NOMO-1 treated with DMSO at 0.1 percent for 48 hours (cell line): ENCODE data around the gene WASF3.

Source experiments
- DNase-seq: peaks from one replicate; lab custom pipeline; 2025; ENCODE audit not compliant: unreplicated experiment; lab: John Stamatoyannopoulos, UW

Gene WASF3

DNA sequence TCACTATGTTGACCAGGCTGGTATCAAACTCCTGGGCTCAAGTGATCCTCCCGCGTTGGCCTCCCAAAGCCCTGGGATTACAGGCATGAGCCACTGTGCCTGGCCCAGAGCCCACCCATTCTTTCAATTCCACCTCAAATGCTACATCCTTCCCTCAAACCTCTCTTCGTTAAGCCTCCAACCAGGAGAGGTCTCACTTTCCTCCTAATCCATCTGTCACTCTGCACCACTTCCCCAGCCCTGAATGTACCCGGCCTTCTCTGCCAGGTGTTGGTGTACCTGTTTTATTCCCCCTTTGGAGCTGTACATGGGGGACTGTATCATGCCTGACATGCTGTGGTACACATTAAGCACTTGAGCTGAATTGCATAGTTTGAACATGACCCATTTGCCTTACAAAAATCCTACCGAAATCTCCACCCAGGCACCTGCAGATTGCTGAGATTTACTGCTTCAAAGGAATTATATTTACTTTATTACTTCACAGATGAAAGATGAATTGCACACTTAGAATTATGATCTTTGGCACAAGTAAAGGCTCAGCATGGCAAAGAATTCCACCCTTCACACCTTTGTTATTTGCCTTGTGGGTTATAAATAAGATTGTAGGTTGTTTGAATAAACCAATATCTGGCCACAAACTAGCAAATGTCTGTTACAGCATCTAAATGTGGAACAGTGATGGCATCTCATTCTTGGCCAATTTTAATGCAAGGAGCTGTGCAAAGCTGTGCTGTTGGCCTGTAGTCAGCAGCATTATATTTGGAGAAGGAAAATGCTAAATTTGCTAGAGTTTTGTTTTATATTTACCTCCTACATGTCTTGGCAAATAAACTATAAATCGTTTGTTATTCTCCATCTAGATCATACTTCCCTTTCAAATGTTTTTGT, 15.6 kb upstream of the WASF3 start:
- DNase-seq: no peak

DNA sequence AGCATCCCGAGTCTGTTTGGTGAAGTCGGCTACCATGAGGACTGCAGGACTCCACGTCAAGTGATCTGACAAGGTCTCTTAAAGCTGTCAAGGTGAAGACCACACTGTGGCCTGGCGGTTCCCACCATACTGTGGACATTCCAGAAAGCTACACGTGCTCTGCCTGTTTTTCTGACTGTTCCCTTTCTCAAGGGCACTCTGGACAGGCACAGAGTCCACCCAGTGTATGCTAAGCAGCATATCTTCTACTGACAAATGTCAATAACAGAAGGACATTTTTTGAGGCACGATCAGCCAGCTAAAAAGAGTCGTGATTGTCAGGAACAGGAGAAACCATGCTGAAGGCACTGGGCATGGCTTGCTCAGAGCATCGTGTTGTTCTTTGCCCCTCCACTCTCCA, 12.8 kb upstream of the WASF3 start:
- no peak for DNase-seq

DNA sequence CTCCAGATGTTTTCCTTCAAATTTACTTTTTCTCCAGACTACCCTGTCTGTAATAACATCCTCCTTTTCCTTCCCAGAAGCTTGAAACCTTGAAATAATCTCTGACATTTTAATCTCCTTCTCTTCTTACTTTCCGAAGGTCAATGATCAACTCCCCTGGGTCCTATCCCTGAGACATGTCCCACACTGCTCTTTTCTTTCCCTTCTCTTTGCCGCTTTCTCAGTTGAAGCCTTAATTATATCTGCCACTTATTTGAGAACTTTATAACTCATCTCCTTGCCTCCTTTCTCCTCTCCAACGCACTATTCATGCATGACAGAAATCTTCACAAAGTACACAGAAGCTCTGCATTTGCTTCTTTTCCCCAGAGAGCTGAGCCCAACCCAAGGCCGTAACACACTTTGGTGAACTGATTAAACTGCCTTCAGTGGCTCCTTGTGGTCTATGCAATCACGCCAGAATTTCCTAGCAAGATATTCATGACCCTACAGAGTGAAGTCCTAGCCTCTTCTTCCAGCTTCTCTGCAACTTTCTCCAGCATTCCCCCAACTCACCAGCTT, 9.2 kb upstream of the WASF3 start:
- no peak for DNase-seq

DNA sequence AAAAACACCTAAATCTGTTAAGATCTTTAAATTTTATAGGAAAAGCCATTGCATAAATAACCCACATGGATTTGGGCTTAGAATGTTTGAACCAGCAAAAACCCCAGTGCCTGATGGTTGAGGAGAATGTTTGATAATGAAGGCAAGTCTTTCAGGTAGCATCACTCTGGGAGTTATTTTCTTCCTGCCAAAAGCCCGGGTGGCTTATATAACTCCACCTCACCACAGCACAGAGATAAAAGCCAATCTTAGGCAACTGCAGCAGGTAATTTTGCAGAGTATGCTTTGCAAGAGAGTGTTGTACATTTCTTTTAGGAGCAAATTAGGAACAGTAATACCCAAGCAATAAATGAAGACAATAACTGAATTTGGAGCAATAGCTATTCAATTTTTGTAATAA, 7.8 kb upstream of the WASF3 start:
- no peak for DNase-seq

DNA sequence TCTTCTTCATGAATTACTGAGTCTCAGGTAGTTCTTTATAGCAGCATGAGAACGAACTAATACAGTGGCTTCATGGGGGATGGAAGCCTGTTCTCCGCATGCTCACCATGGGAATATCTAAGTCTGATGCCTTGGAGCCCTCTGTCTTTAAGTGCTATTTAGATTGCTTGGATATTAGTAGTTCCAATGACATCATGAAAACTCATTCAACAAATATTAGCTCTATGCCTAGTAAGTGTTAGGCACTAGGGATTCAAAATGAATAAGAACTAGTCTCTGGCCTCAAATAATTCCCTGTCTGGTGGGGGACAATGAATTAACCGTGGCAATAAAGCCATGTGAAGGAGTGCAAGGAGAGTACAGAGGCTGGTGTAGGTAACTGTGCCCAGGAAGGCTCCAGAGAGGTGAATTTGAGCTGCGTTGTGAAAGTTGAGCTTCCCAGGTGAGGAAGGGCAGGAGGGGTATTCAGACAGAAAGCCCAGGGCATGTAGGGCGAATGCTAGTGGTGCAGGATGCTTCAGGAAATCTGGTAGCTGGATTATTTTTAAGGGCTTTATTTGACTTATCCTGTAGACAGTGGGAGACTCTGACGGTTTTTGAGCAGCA, 6.1 kb upstream of the WASF3 start:
- DNase-seq: no peak

DNA sequence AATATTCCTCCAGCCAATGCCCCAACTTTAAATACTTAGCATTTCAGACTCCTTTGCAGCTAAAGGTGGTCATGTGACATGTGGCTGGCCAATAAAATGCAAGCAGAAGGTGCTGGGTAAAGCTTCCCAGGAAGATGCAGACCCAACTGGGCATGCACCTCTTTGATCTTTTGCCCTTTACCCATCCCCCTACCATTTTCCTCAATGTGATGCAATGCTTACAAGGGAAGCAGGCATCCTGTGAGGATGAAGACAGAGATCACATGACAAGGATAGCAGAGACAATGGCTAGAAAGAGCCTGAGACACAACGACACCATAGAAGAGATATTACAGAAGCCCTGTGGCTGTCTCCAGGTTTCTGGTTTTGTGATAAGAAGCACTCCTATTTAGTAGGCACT, 2.1 kb upstream of the WASF3 start:
- DNase-seq: no peak

DNA sequence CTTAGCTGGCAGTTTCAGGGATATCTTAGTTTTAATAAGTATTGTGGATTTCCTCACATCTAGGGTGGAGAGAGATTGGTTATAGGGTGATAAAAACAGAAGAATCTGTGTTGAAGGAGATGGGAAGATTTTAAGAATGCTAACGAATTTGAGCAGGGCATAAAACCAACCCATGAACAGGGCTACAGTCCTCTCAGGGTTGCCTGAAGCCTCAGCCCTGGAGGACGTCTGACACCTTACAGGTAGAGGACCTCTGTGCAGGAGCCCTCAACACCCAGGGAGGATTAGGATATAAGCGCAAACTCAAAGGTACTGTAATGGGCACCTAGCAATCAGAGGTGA, 461 bp upstream of the WASF3 start:
- DNase-seq: no peak

DNA sequence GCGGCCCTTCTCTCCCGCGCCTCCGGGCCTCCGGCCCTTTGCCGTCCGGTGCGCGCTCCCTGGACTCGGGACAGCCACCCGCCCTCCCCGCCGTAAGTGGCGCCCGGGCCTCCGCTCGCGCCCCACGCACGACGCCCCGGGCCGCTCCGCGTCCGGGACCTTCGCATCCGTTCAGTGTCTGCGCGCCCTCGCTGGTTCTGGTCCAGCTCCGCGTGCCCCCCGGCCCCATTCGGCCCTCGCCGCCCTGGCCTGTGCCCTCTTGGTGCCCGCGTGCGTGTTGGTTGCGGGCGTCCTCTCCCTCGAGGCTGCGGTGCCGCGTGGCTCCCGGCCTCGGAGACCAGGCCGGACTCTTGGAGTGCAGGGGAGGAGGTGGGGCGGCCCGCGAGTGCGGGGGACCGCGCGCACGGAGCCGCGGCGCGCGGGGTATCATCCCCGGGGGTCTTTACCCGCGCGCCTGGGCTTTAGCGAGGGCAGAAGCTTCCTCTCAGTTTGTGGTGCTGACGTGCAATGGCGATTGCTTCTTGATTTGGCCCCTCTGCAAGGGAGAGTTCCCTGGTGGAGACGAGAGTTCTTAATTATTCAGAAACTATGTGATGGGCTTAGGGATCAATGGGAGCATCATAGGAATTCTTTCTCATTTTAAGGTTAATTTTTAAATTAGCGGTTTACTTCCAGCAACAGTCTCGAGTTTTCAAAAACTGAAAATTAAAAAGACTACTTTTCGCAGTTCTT, 757 bp downstream of the WASF3 start:
- DNase-seq: no peak

DNA sequence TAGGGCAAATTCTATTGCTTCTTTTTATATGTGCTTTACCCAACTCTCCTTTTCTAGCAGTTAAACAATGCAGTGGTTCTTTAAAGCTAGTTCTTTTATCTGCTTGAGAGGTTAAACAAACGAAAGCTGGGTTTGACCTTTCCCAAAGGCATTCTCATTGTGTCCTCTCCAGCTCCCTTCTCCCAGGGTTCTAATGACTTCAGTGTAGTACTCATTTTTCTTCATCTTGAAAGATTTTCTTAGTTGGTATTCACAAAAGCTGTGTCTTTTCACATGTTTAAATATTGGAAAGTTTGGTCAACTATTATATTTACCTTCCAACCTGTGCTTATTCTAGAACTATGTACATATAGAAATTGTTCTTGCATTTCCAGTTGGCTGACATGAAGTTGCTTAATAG, 1.5 kb downstream of the WASF3 start:
- DNase-seq: no peak

DNA sequence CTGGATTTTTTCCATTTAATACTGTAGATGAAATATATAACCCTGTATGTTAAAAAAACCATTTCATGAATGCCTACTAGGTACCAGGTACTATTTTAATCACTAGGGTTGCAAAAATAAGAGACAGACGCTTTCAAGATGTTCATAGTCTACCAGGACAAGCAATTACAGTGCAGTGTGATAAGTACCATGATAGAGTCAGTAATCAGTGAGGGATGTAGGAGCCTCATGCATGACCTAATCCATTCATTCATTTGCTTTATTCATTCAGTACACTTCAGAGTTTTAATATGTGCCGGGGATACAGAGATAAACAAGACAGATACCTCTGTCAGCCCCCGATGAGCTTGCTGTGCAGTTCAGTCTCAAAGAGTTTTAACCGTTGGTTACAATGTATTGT, 3.0 kb downstream of the WASF3 start:
- DNase-seq: no peak

DNA sequence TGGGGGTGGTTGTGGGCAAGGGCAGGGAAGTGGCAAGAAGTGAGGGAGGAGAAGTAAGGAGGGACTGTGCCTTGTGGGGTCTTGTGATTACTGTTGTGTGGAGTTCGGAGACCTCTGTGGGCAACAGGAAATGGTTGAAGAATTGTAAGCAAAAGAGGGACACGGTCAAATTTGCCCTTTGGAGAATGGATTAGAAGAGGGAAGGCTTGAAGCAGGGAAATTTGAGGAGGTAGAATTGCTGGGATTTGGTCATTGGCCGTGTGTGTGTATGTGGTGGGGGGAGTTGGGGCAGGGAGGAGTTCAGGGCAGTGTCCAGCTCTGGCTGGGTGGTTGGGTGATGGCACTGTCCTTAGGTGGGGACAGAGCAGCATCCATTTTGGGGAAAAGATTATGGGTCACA, 3.6 kb downstream of the WASF3 start:
- DNase-seq: no peak

DNA sequence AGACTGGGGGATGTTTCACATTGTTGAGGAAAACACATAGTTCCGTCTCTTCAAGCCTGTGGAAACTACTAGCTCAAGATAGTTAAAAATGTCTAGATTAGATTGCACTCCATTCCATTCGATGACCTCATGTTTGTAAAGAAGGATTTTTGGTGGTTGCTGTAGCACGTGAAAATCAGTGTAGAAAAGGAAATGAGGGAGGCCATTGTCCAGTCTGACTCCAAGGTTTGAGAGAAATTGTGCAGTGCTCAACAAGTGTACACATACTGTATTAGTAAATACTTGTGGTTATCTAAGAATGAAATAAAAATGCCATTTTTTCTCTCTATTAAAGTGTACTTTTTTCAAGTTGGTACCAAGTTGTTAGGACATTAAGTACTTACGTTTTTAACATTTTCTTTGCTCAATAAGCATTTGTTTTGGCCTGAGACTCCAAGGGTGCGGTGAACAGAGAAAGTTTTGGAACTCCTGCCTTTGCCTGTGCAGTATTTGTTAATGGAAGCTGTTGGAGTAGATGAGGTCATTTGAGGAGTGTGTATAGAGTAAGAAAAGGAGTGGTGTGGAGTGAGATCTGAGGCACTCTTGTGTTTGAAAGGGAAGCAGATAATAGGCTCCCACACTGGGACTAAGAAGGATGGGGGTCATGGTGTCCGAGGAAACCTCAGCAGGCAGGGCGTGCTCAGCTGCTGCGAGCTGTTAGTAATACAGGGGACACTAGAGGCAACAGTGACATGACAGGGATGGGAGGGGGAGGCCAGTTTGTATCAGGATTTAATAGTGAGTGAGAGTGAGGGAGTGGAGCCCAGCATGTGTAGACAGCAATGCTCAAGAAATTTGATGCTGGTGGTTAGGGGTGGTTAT, 4.4 kb downstream of the WASF3 start:
- DNase-seq: no peak

DNA sequence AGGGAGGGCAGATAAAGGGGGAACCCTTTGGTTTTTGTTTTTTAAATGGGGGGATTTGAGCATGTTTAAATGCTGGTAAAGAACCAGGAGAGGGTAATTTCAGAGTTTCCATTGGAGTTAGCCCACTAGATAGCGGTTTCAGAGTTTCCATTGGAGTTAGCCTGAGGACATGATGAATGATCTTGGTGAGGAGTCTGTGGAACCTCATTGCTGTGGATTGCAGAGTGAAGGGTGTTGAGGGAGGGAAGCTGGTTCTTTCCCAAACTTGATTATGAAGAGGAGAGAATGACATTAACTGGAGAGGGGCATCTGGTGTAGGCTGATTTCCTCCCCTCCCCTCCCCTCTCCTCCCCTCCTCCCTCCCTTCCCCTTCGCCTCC, 5.0 kb downstream of the WASF3 start:
- DNase-seq: no peak

DNA sequence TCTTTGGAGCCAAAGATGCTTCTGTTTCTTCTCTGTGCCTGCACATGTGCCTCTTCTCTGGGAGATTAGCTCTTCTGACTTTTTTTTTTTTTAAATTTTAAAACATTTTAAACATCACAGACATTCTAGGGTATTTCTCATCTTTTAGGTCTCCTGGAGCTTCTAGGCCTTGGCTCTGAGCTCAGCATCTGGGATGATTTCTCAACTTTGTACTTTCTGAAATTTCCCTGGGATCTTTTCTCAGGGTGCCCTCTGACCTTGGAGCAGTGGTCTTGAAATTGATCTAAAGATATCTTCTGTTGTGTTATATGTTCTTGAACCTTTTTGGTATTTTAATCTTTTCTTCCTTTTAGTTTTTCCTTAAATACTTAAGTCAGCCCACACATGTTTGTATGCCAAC, 6.2 kb downstream of the WASF3 start:
- no peak for DNase-seq

DNA sequence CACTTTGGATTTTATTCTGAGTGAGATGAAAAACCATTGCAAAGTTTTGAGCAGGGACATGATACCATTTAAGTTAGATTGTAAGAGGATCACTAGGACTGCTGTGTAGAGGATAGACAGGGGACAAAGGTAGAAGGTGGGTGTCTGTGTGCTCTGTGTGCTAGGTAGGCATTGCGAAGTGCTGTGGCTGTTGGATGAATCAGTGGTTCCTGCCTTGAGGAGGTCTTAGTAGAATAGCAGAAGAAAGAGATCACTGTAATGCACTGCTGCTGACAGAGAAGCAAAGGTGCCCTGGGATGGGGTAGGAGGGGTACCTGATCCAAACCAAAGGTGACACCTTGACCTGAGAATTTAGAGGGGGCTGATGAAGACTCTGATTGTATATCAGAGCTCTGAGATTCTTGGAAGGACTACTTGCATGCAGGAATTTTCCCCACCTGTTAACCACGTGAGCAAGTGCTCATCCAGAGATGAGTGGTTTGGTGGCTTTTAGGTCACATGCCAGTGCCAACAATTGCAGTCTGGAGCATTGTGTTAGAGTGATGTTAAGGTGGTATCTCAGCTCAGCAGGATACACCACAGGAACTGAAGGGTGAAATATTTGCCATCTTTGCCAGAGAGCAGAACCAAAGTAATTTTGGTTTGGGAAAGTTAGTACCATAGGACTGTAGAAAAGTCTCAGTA, 10.8 kb downstream of the WASF3 start:
- DNase-seq: no peak

DNA sequence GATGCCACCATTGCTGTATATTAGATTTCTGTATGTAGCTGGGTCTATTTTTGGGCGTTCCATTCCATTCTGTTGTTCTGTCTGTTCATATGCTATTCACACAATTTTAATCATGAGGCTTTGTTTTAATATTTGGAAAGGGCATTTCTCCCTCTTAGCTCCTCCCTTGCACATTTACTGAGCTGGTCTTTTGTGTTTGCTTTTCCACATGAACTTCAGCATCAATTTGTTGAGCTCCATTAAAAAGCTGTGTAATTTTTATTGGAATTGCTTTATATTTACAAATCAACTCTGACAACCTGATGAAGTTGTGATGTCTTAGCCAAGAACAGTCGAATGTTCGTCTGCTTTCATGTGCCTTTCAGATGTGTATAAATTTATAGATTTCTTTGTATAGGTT, 14.0 kb downstream of the WASF3 start:
- DNase-seq: no peak

DNA sequence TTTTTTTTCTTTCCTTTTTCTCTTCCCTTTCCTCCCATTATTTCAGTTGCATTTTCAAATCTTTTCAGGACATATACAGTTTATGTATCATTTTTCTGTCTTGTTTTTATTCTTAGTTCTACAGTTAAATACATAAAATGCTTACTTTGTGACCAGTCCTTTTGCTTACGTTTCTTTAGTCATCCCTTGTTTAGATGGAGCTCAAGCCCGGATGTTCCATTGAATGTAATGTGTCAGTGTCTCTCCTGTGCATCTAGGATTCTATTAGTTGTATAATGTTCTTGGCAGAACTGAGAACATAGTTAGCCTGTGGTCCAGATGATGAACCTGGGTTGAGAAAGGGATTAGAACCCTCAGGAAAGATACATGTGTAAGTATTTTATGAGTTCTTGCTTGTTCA, 17.8 kb downstream of the WASF3 start:
- no peak for DNase-seq

DNA sequence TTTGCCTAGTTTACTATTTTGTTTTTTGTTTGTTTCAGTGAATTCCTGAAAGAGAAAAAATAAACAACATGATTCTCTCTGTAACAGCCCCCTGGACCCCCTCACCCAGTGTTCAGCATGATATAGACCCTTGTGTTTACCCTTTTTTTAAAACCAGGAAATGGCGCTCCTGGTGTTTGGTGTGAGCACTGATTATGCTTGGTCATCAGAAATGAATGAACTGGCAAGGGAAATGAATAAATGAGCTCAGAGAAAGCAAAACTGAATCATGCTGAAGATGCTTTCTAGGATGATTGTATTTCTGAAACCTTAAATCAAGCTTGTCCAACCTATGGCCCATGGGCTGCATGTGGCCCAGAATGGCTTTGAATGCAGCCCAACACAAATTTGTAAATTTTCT, 22.1 kb downstream of the WASF3 start:
- no peak for DNase-seq

DNA sequence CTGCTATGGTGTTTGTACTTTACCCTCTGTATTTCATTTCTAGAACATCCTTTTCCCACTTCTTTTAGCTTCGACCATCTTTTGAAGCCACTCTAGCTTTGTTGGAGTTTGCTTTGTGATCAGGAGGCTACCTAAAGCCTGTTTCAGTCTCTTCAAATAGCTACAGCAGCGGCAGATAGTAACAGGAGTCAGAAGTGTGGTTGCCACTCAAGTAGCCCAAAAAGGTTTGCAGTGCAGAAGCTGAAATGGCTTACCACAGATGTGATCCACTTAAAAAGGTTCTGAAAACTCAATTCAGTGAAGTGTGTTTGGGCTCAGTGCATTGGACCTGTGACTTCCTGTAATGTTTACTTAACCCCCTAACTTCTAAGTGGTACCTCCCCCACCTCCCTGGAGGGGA, 26.2 kb downstream of the WASF3 start:
- DNase-seq: no peak

DNA sequence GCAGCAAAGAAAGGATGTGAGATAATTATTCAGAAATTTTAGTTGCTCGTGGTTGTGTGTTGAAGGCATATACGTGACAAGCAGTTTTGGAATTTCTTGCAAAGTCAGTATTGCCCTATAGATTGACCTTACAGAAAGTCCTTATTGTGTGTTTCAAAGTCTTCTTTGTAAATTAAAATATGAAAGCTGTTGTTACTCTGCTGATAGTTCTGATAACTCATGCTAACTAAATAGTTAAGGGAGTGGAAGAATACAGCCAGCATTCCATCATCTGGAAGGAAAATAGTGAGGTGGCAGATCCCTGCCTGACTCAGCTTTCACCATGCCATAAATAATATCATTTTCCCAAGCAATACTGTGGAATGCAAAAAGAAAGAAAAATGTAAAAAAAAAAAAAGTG, 27.2 kb downstream of the WASF3 start:
- no peak for DNase-seq

DNA sequence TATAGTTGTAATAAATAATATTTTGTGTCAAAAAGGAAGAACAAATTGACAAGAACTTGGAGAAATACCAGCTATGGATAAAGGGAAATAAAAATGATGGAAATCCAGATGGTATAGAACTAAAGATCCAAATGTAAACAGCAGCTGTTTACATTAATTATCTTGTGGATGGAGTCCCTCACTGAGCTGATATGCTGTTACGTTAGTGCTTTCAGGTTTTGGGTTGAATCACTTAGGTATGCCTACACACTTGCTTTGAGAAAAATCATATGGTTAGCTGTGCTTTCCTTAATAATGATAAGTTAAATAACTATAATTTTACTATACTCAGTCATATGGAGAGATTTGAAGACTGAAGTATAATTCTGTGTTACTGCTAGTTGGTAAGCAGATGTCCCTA, 27.7 kb downstream of the WASF3 start:
- DNase-seq: no peak
